HG02571 (cell line): ENCODE data around the gene PDK1.

Source experiments
- ATAC-seq: cut with Tn5 transposase; IDR thresholded peaks from one replicate; pipeline ENCODE4 v1.9.1; 2021; ENCODE audit warnings: mild to moderate bottlenecking, moderate library complexity; ENCODE audit not compliant: unreplicated experiment

Gene PDK1

GRCh38 chr2:172596776-172597175 lies 40.9 kb downstream of the PDK1 start:
- ATAC-seq = peak; percentile 81

- ATAC-seq = peak; percentile 33
These were observed 41.4 kb downstream of the PDK1 start for GRCh38 chr2:172597176-172597842.

- ATAC-seq = no peak
These were observed 44.1 kb downstream of the PDK1 start for GRCh38 chr2:172599947-172600346.

- ATAC-seq = no peak
These were observed 44.7 kb downstream of the PDK1 start for GRCh38 chr2:172600557-172601008.

- no peak for ATAC-seq
These were observed 50.4 kb downstream of the PDK1 start for GRCh38 chr2:172606285-172606684.

GRCh38 chr2:172607379-172607928 lies 51.6 kb downstream of the PDK1 start:
- no peak for ATAC-seq

GRCh38 chr2:172609488-172609887 lies 53.6 kb downstream of the PDK1 start:
- ATAC-seq = no peak

- ATAC-seq = no peak
These were observed 56.2 kb downstream of the PDK1 start for GRCh38 chr2:172612051-172612450.

GRCh38 chr2:172613040-172613439 lies 57.1 kb downstream of the PDK1 start:
- no peak for ATAC-seq

- no peak for ATAC-seq
These were observed 57.8 kb downstream of the PDK1 start for GRCh38 chr2:172613615-172614231.

- no peak for ATAC-seq
These were observed 59.0 kb downstream of the PDK1 start for GRCh38 chr2:172614932-172615331.

- no peak for ATAC-seq
These were observed 59.9 kb downstream of the PDK1 start for GRCh38 chr2:172615727-172616261.

- no peak for ATAC-seq
These were observed 61.2 kb downstream of the PDK1 start for GRCh38 chr2:172617115-172617514.

GRCh38 chr2:172623249-172623965 lies 67.5 kb downstream of the PDK1 start:
- no peak for ATAC-seq

GRCh38 chr2:172624996-172625395 lies 69.1 kb downstream of the PDK1 start:
- ATAC-seq = no peak

GRCh38 chr2:172627181-172627580 lies 71.3 kb downstream of the PDK1 start:
- ATAC-seq = no peak

GRCh38 chr2:172628085-172628484 lies 72.2 kb downstream of the PDK1 start:
- ATAC-seq = no peak

- no peak for ATAC-seq
These were observed 73.7 kb downstream of the PDK1 start for GRCh38 chr2:172629586-172629985.

GRCh38 chr2:172630181-172630580 lies 74.3 kb downstream of the PDK1 start:
- no peak for ATAC-seq

- no peak for ATAC-seq
These were observed 78.6 kb downstream of the PDK1 start for GRCh38 chr2:172634477-172634876.

GRCh38 chr2:172635548-172635947 lies 79.7 kb downstream of the PDK1 start:
- ATAC-seq = no peak
